Stomach (tissue), 19 donors: ENCODE measurements around the gene CD300A. TPM values are rescaled to one million over a fixed set of nuclear protein-coding genes. Genes with fewer than 3 reads are reported as not detected.

ENCODE experiments used
- DNase-seq, 2 donors: peaks; one replicate each; pipeline versions ENCODE4 v3.0.0 to v3.0.0-alpha.2; 2013 to 2019
- H3K27ac ChIP-seq, 5 donors: fragments of 200-600 bp in 4 of 5; sonication (generic) in 4 of 5; one replicate each; pipeline ENCODE4 v1.5.1; 2013 to 2019; ENCODE audit warnings: mild to moderate bottlenecking in 1 of 5, moderate library complexity in 1 of 5
- H3K27me3 ChIP-seq, 3 donors: fragments of 200-600 bp; sonication (generic); one replicate each; pipeline ENCODE4 v1.5.1; 2017 to 2019; ENCODE audit warnings: mixed run types in 1 of 3
- H3K36me3 ChIP-seq, 4 donors: fragments of 200-600 bp; sonication (generic); 1 replicate in 3 of 4; 2 replicates in 1 of 4; pipeline ENCODE4 v1.5.1; 2016 to 2019
- H3K4me1 ChIP-seq, 4 donors: fragments of 200-600 bp; sonication (generic); one replicate each; pipeline ENCODE4 v1.5.1; 2016 to 2019
- H3K4me3 ChIP-seq, 4 donors: fragments of 200-600 bp; sonication (generic) in 3 of 4; one replicate each; pipeline ENCODE4 v1.5.1; 2016 to 2019; ENCODE audit warnings: mild to moderate bottlenecking in 1 of 4
- H3K9me3 ChIP-seq, 4 donors: fragments of 200-600 bp; sonication (generic); one replicate each; pipeline ENCODE4 v1.5.1; 2016 to 2019
- EP300 ChIP-seq: sonication (generic); formaldehyde crosslinking; IDR thresholded peaks from one replicate; pipeline ENCODE4 v1.6.1; 2017; ENCODE audit warnings: antibody characterized with exemption
- POLR2A ChIP-seq, 4 donors: fragments of 450-650 bp; IDR thresholded peaks; one replicate each; pipeline ENCODE4 v1.6.1; 2016; ENCODE audit warnings: antibody characterized with exemption in 4 of 4, control low read depth in 2 of 4, mild to moderate bottlenecking in 1 of 4, moderate library complexity in 1 of 4
- POLR2AphosphoS5 ChIP-seq, 3 donors: sonication (generic); formaldehyde crosslinking; IDR thresholded peaks; one replicate each; pipeline ENCODE4 v1.6.1; 2016; ENCODE audit warnings: antibody characterized with exemption in 3 of 3
- WGBS, 5 donors: extraction: QIAGEN DNeasy Blood & Tissue Kit in 3 of 5; methylation state at CpG; one replicate each; pipeline versions ENCODE4 v1.1.5 to v1.1.7; 2013 to 2018; 5-methylcytosine and 5-hydroxymethylcytosine counted together
- intact Hi-C: fragments of 100-400 bp; cut with DNase I; formaldehyde crosslinking; loops from one replicate; pipeline ENCODE4 v1.15.1; 2023; ENCODE audit warnings: low total_unique reads
- long read RNA-seq, 10 donors: transcript quantifications; one replicate each; lab custom pipeline, GENCODE V29; 2026
- polyA plus RNA-seq, 3 donors: library from polyadenylated mRNA; stranded (reverse); fragments of 200-250 nt; gene quantifications; one replicate each; pipeline ENCODE4 v1.2.3, GENCODE V29; 2013
- total RNA-seq, 5 donors: library from RNA; depleted of rRNA; stranded (reverse); fragments of >200 nt; gene quantifications; one replicate each; pipeline versions ENCODE4 v1.1.0 to v1.2.3, GENCODE V29; 2014 to 2016
- TF ChIP-seq, protein P1 (sequence below), 7 experiments: fragments of 450-650 bp in 4 of 7; fragments of 200-600 bp in 3 of 7; sonication (generic) in 3 of 7; IDR thresholded peaks; one replicate each; pipeline ENCODE4 v1.5.1; 2016 to 2019; ENCODE audit warnings: antibody characterized with exemption in 7 of 7, control low read depth in 2 of 7, mild to moderate bottlenecking in 1 of 7
- donor health status: healthy with polysubstance abuse.
- donor health status: Bipolar disorder and iron deficiency.
- donor health status: healthy.

Gene CD300A
- total RNA-seq (1 to 10 TPM in 3 of 5 donors, not detected in 2; 3.1 to 8.0 (median 5.3) TPM), polyA plus RNA-seq (1 to 10 TPM; 1.8 to 4.7 (median 2.7) TPM)
- long read RNA-seq, donor 1, result 0 reads
- long read RNA-seq, donor 2, partial matches to known transcripts, result 0 of 3 reads
- long read RNA-seq, donor 2, other reads (novel, unspliced or antisense), result 0 of 3 reads
- long read RNA-seq, donor 3, result 0 reads
- long read RNA-seq, donor 4, result 0 reads
- long read RNA-seq, donor 5, result 0 reads
- long read RNA-seq, donor 6, partial matches to known transcripts, result 0 of 1 reads
- long read RNA-seq, donor 6, other reads (novel, unspliced or antisense), result 0 of 1 reads
- long read RNA-seq, donor 7, result 0 reads
- long read RNA-seq, donor 8, result 0 reads
- long read RNA-seq, donor 9, result 0 reads
- long read RNA-seq, donor 10, partial matches to known transcripts, result 0 of 2 reads
- long read RNA-seq, donor 10, other reads (novel, unspliced or antisense), result 0 of 2 reads

DNA sequence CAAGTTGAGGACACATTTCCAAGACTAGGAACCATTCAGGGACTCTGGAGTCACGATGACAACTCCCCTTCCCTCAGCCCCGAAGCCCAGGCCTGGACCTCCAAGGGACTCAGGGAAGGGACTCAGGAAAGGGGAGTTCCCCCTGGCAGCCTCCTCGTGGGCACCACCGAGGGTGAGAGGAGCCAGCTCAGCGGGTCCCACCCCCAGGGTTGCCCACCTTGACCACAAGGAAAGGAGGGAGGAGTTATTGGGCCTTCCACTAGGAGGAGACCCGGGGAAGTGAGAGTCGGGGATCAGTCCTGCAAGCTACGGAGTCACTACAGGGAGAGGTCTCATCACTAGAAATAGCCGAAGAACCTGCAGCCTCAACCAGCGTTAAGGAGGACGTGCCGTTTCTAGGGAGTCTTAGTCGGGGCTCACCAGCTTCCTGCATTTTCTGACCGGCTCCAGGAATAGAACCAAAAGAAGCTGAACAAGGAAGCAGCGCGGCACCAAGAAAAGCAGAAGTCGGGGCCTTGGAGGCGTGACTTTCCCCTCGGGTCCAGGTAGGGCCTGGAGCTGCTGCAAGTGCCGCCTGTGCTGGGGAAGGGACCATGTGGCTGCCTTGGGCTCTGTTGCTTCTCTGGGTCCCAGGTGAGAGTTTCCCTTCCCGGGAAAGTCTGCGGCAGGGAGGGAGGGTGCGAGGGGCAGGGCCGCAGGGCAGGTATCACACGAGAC lies at the start of gene CD300A:
CD300A (plus strand) TSS at position 524 of the 717 bp plus-strand sequence; CDS start at position 594, 70 bp downstream.
- Histone ChIP-seq H3K4me3 (peak within 1 kb of the TSS; percentile 16 to 47 (median 39)), H3K27me3 (peaks cover 0 to 34% (median 12%) of the 10 kb centered on the region in 3 donors), H3K9me3 (no peaks in the 10 kb centered on the region), H3K36me3 (no peaks in the 10 kb centered on the region), H3K27ac (peak within 1 kb of the TSS; percentile 29 to 80 (median 60)), H3K4me1 (peaks cover 0 to 50% (median 11%) of the 10 kb centered on the region in 4 donors)
- 13 to 20% (median 15%) methylated on average over 18 to 25 of the region's 25 CpGs for WGBS, 5 donors
- peak; percentile 54 to 68 for DNase-seq
- intact Hi-C loops, result no loop called here
- no peak for TF ChIP-seq POLR2A (IDR thresholded peaks at IDR 0.05)
- TF ChIP-seq POLR2AphosphoS5 (IDR thresholded peaks at IDR 0.05), result no peak

DNA sequence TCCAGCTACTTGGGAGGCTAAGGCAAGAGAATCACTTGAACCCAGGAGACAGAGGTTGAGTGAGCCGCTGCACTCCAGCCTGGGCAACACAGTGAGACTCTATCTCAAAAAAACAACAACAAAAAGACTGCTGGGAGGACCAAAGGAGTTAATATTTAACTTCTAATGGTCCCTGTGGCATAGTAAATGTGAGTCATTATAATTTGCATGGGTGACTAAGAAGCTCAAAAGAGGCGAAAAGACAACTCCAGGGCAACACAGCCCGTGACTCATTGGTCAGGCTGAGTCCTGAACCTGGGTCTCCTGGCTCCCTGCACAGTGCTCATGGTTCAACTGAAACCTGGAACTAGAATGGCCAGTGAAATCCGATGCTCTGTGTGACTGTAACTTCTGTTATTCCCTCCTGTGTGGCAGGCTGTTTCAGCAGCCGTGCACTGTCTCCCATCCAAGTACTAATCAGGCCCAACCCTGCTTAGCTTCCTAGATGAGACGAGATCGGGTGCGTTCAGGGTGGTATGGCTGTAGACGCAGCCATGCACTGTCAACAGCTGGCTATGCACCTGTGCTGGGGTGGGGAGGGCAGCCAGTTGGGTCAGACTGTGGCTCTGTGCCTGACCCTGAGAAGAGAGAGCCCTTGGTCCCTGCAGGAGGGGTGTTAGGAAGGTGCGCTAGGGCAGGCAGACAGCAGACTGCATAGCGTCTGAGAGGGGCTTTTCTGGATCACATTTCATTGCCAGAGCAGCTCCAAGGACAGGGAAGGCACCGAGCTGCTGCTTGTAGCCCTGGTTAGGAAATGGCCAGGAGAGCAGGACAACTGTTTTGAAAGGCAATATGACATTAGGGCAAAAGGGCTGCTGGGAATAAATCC lies 49.0 kb upstream of the CD300A start:
- WGBS, 5 donors, result 47 to 55% (median 47%) methylated on average over 10 to 12 of the region's 12 CpGs
- peak overlapping the region; percentile 54 to 68 (median 66) for H3K27ac ChIP-seq
- DNase-seq, result peak; percentile 43 to 59
- H3K9me3 ChIP-seq, result no peaks in the 10 kb centered on the region
- no peaks in the 10 kb centered on the region for H3K36me3 ChIP-seq
- TF ChIP-seq POLR2A (IDR thresholded peaks at IDR 0.05) (no peak), POLR2AphosphoS5 (IDR thresholded peaks at IDR 0.05) (no peak)
- H3K27me3 ChIP-seq, result no peaks in the 10 kb centered on the region
- intact Hi-C loops, result no loop called here
- H3K4me1 ChIP-seq, result peaks cover 5 to 29% (median 18%) of the 10 kb centered on the region in 4 donors
- no peak overlapping the region for H3K4me3 ChIP-seq

DNA sequence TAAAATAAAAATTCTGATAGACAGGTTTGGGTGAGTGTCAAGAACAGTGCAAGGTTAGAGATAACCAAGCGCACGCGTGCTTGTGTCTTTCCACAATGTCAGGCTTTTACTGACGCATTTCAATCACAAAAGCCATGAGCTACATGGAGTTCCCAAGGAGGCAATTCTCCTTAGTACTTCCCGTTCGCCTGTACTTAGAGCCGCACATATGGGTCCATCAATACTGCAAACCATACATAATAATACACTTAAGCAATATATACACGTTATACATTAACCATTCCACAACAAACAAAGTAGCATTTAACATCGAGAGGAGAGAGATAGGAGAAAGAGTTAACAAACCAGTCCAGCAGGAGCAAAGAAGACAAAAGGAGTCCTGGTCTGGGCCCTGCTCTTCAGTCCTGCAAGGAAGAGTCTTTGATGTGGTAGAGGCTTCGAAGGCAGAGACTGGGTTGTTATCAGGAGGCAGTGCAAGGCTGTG lies 46.5 kb upstream of the CD300A start:
- Histone ChIP-seq H3K36me3 (no peaks in the 10 kb centered on the region), H3K27me3 (peaks cover 0 to 8% (median 0%) of the 10 kb centered on the region in 3 donors), H3K4me3 (no peak overlapping the region), H3K4me1 (peaks cover 5 to 29% (median 18%) of the 10 kb centered on the region in 4 donors), H3K27ac (peak overlapping the region; percentile 65 to 86 (median 79)), H3K9me3 (no peaks in the 10 kb centered on the region)
- TF ChIP-seq POLR2AphosphoS5 (IDR thresholded peaks at IDR 0.05) (peak in 2 of 3 donors; percentile 53 to 54), EP300 (no peak)
- intact Hi-C loops, result no loop called here
- 38 to 66% (median 44%) methylated on average over 10 of the region's 10 CpGs for WGBS, 5 donors
- peak; percentile 62 to 66 for DNase-seq

DNA sequence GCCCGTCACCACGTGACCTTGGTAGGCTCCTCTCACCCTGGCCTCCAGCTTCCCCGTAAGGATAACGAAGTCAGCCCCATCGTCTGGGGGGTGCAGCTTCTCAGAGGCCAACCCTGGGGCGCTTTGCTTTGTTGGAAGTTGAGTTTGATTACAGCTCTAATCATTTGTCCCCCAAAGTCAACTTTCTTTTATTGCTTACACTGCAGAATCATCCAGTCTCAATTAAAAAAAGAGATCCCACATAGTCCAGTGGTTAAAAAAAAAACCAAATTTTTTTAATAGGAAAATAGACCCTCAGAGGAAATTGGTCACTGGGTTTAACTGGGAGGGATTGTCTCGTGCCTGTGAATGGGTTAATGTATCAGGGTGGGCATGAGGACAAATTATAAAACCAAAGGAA lies 42.3 kb upstream of the CD300A start:
- Histone ChIP-seq H3K27ac (no peak overlapping the region), H3K9me3 (no peaks in the 10 kb centered on the region), H3K4me3 (no peak overlapping the region), H3K27me3 (peaks cover 0 to 10% (median 0%) of the 10 kb centered on the region in 3 donors), H3K4me1 (peaks cover 26 to 39% (median 33%) of the 10 kb centered on the region in 4 donors), H3K36me3 (no peaks in the 10 kb centered on the region)
- TF ChIP-seq POLR2AphosphoS5 (IDR thresholded peaks at IDR 0.05), result no peak
- no peak for TF ChIP-seq POLR2A (IDR thresholded peaks at IDR 0.05)
- no peak for TF ChIP-seq EP300
- TF ChIP-seq, protein P1, sequence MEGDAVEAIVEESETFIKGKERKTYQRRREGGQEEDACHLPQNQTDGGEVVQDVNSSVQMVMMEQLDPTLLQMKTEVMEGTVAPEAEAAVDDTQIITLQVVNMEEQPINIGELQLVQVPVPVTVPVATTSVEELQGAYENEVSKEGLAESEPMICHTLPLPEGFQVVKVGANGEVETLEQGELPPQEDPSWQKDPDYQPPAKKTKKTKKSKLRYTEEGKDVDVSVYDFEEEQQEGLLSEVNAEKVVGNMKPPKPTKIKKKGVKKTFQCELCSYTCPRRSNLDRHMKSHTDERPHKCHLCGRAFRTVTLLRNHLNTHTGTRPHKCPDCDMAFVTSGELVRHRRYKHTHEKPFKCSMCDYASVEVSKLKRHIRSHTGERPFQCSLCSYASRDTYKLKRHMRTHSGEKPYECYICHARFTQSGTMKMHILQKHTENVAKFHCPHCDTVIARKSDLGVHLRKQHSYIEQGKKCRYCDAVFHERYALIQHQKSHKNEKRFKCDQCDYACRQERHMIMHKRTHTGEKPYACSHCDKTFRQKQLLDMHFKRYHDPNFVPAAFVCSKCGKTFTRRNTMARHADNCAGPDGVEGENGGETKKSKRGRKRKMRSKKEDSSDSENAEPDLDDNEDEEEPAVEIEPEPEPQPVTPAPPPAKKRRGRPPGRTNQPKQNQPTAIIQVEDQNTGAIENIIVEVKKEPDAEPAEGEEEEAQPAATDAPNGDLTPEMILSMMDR (IDR thresholded peaks at IDR 0.05), result no peak
- WGBS, 5 donors, result 87 to 92% (median 90%) methylated on average over 7 of the region's 7 CpGs
- DNase-seq, result no peak
- intact Hi-C loops, result no loop called here

DNA sequence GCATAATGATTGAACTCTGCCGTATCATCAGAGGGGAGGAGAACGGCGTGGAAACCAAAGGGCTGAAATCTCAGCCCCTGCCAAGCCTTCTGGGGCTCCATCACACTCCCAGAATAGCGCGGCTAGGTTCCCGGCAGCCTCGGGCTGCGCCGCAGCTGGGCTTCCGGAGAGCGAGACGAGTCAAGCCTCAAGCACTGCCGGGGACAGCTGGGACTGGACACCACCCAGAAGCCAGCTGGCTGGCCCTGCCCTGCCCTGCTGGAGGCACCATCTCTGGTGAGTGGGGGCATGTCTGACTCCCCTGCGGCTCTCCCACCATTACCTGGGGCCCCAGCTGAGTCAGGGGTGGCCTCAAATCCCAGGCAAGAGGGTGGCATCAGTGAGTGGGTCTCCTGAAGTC lies 41.8 kb upstream of the CD300A start:
- H3K27ac ChIP-seq, result no peak overlapping the region
- TF ChIP-seq, protein P1 (IDR thresholded peaks at IDR 0.05), result no peak
- TF ChIP-seq POLR2AphosphoS5 (IDR thresholded peaks at IDR 0.05) (no peak), POLR2A (IDR thresholded peaks at IDR 0.05) (no peak), EP300 (no peak)
- H3K9me3 ChIP-seq, result no peaks in the 10 kb centered on the region
- no peak overlapping the region for H3K4me3 ChIP-seq
- DNase-seq, result no peak
- H3K36me3 ChIP-seq, result no peaks in the 10 kb centered on the region
- intact Hi-C loops, result no loop called here
- peaks cover 0 to 12% (median 0%) of the 10 kb centered on the region in 3 donors for H3K27me3 ChIP-seq
- H3K4me1 ChIP-seq, result peaks cover 30 to 44% (median 38%) of the 10 kb centered on the region in 4 donors
- WGBS, 5 donors, result 78 to 89% (median 86%) methylated on average over 8 to 14 of the region's 14 CpGs
